ENCODE data around the gene KLK4. TPM values are rescaled to one million over a fixed set of nuclear protein-coding genes. Genes with fewer than 3 reads are reported as not detected.

KLK4 gene
- total and polyA plus RNA-seq, 2 of the 4 experiments (the other 2 are of a cell fraction), result not detected

GRCh38 chr19:50861010-50861409 is 50.2 kb downstream of the KLK4 start:
- BruUV-seq (replicated peaks), result no TSS peak

More at GRCh38 chr19:50861010-50861409, 50.2 kb downstream of the KLK4 start:
- no peak overlapping the region for H2BK120ac ChIP-seq (ENCODE audit: low read depth, low read length)
- ATAC-seq (ENCODE audit: low read depth) (no peak), DNase-seq (no peak)
- no peak overlapping the region for H2BK15ac ChIP-seq (ENCODE audit: low read depth, low read length)
- peaks cover 4% of the 10 kb centered on the region; the same call in 1 of the 2 replicates for H3K27me3 ChIP-seq (ENCODE audit: control insufficient read depth, insufficient read depth, low read length)
- H4K8ac ChIP-seq (ENCODE audit: low read depth in 2 of 2, low read length in 2 of 2), result no peak overlapping the region
- no peak overlapping the region for H3K14ac ChIP-seq (replicated peaks; ENCODE audit: low read depth, low read length)
- ChIA-PET POLR2A (ENCODE audit: unreplicated experiment) (no interaction called here), CTCF (no interaction called here)
- dilution Hi-C loops (cut with HindIII; ENCODE audit: low sequenced_read_pairs, unreplicated experiment) (no loop called here), in situ Hi-C loops (cut with MboI; ENCODE audit: low sequenced_read_pairs) (no loop called here), intact Hi-C loops (cut with micrococcal nuclease) (no loop called here)
- H3K79me1 ChIP-seq (ENCODE audit: low read depth in 1 of 2, low read length in 2 of 2), result no peaks in the 10 kb centered on the region
- 43% methylated on average over 3 of the region's 5 CpGs; no CpG with 5 or more reads in 1 of the 2 experiments for WGBS, 2 experiments (ENCODE audit: extremely low coverage in 2 of 2, insufficient read length in 1 of 2)
- H4K20me1 ChIP-seq (ENCODE audit: insufficient read depth, low read length), result no peaks in the 10 kb centered on the region
- TF ChIP-seq MXI1 (IDR thresholded peaks at IDR 0.05; ENCODE audit: borderline replicate concordance, low read depth, low read length) (no peak), USF2 (IDR thresholded peaks at IDR 0.05; ENCODE audit: low read depth, low read length) (no peak), CEBPB (IDR thresholded peaks at IDR 0.05; ENCODE audit: low read depth, low read length) (no peak), ELK1 (IDR thresholded peaks at IDR 0.05; ENCODE audit: borderline replicate concordance, low read depth, low read length) (no peak), NFE2L2 (IDR thresholded peaks at IDR 0.05; ENCODE audit: low read depth, low read length) (no peak), SMC3 (IDR thresholded peaks at IDR 0.05; ENCODE audit: low read depth, low read length) (no peak), RFX5 (IDR thresholded peaks at IDR 0.05; ENCODE audit: low read depth, low read length) (no peak), BHLHE40 (IDR thresholded peaks at IDR 0.05; ENCODE audit: low read depth, low read length) (no peak), MAZ (IDR thresholded peaks at IDR 0.05; ENCODE audit: borderline replicate concordance, low read depth, low read length) (no peak), POLR2A (IDR thresholded peaks at IDR 0.05; ENCODE audit: low read depth, low read length) (no peak), CHD1 (IDR thresholded peaks at IDR 0.05; ENCODE audit: low read depth, low read length) (no peak)
- TF ChIP-seq, protein P1, sequence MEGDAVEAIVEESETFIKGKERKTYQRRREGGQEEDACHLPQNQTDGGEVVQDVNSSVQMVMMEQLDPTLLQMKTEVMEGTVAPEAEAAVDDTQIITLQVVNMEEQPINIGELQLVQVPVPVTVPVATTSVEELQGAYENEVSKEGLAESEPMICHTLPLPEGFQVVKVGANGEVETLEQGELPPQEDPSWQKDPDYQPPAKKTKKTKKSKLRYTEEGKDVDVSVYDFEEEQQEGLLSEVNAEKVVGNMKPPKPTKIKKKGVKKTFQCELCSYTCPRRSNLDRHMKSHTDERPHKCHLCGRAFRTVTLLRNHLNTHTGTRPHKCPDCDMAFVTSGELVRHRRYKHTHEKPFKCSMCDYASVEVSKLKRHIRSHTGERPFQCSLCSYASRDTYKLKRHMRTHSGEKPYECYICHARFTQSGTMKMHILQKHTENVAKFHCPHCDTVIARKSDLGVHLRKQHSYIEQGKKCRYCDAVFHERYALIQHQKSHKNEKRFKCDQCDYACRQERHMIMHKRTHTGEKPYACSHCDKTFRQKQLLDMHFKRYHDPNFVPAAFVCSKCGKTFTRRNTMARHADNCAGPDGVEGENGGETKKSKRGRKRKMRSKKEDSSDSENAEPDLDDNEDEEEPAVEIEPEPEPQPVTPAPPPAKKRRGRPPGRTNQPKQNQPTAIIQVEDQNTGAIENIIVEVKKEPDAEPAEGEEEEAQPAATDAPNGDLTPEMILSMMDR (conservative IDR thresholded peaks at IDR 0.05; ENCODE audit: low read depth, low read length), result no peak
- H2AK5ac ChIP-seq (ENCODE audit: low read depth, low read length), result no peak overlapping the region
- H3K4ac ChIP-seq (ENCODE audit: low read depth, low read length), result no peak overlapping the region
- no peaks in the 10 kb centered on the region for H3K9me1 ChIP-seq (ENCODE audit: insufficient read depth, low read length)
- no peak overlapping the region for H3K23ac ChIP-seq (ENCODE audit: low read depth, low read length)
- H2BK20ac ChIP-seq (ENCODE audit: low read depth, low read length), result no peak overlapping the region
- no peaks in the 10 kb centered on the region for H3K4me1 ChIP-seq (ENCODE audit: control insufficient read depth, insufficient read depth, low read length)
- no peak overlapping the region for H2AFZ ChIP-seq (replicated peaks; ENCODE audit: low read length, poor library complexity)
- H3K9me3 ChIP-seq (ENCODE audit: control insufficient read depth, insufficient read depth, low read length), result 0 out of 2 replicates have a peak, but pooled peaks cover 4% of the 10 kb centered on the region
- no peaks in the 10 kb centered on the region for H3K36me3 ChIP-seq (ENCODE audit: control insufficient read depth, insufficient read depth, low read length)
- no peak overlapping the region for H3K27ac ChIP-seq (ENCODE audit: insufficient read depth, low read length)
- no peak overlapping the region for H3K56ac ChIP-seq (ENCODE audit: extremely low read depth, insufficient read depth, low read length)
- H3K4me2 ChIP-seq (ENCODE audit: low read depth, low read length), result no peak overlapping the region
- H2AK9ac ChIP-seq (replicated peaks; ENCODE audit: low read depth, low read length, poor library complexity), result no peak overlapping the region
- no peak overlapping the region for H3K4me3 ChIP-seq (ENCODE audit: insufficient read depth, low read depth, low read length)
- H2BK5ac ChIP-seq (ENCODE audit: low read depth, low read length, poor library complexity, severe bottlenecking), result no peak overlapping the region
- no peak overlapping the region for H4K5ac ChIP-seq (ENCODE audit: low read depth, low read length)
- H3K18ac ChIP-seq (ENCODE audit: low read depth, low read length), result no peak overlapping the region
- H3K9ac ChIP-seq (ENCODE audit: low read depth, low read length), result no peak overlapping the region
- no peak overlapping the region for H4K91ac ChIP-seq (ENCODE audit: insufficient read depth, low read depth, low read length)

All from IMR-90 (cell line).